Measurements from ENCODE around the gene B3GLCT. TPM values are rescaled to one million over a fixed set of nuclear protein-coding genes. Genes with fewer than 3 reads are reported as not detected.

The B3GLCT gene
- total RNA-seq, 4 donors from 2014 or later, result 1.6 to 5.7 (median 3.9) TPM

DNA sequence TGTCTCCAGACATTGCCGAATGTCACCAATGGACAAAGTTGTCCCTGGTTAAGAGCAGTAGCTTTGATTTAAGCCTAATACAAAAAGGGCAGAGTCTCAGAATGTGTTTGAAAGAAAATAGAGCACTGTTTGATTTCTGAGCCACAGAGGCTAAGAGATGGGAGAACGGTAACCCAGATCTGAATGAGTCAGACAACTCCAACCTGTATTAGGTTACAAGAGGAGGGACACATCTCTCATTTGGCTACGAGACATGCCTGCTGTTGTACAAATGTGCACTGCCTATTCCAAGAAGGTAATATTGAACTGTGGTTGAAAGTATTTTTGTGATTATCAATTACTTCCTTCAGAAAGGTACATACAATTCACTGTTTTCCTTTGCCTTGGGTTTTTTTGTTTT, 33.2 kb upstream of the B3GLCT start:
- WGBS, 2 donors (ENCODE audit: low coverage in 1 of 2), result 66 to 84% methylated on average over 2 to 3 of the region's 3 CpGs
- no peak for DNase-seq

DNA sequence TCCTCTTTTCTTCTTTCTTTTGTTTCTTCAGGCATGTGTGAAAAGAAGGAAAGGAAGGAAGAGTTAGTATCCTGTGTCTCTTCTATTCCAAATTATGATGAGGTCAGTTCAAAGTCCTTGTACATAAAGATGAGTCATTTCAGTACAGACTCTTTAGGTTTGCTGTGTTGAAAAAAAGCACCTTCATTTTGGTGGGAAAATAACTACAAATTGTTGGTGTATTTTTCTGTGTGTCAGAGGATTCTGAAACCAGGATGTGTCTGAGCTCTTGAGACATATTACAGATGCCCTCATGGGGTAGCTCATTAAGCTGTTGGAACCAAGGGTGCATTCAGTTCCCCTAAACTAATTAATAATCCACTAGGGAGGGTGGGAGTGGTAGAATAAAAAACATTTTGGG, 32.3 kb upstream of the B3GLCT start:
- Histone ChIP-seq H3K4me3 (no peak overlapping the region), H3K27me3 (no peaks in the 10 kb centered on the region), H3K9me3 (no peaks in the 10 kb centered on the region), H3K36me3 (no peaks in the 10 kb centered on the region), H3K27ac (no peak overlapping the region), H3K4me1 (peaks cover 0 to 13% (median 0%) of the 10 kb centered on the region in 4 donors)
- no peak for DNase-seq
- TF ChIP-seq, protein P1, sequence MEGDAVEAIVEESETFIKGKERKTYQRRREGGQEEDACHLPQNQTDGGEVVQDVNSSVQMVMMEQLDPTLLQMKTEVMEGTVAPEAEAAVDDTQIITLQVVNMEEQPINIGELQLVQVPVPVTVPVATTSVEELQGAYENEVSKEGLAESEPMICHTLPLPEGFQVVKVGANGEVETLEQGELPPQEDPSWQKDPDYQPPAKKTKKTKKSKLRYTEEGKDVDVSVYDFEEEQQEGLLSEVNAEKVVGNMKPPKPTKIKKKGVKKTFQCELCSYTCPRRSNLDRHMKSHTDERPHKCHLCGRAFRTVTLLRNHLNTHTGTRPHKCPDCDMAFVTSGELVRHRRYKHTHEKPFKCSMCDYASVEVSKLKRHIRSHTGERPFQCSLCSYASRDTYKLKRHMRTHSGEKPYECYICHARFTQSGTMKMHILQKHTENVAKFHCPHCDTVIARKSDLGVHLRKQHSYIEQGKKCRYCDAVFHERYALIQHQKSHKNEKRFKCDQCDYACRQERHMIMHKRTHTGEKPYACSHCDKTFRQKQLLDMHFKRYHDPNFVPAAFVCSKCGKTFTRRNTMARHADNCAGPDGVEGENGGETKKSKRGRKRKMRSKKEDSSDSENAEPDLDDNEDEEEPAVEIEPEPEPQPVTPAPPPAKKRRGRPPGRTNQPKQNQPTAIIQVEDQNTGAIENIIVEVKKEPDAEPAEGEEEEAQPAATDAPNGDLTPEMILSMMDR (IDR thresholded peaks at IDR 0.05), result no peak
- TF ChIP-seq POLR2A (IDR thresholded peaks at IDR 0.05), result no peak
- no peak for TF ChIP-seq EP300 (IDR thresholded peaks at IDR 0.05; ENCODE audit: low read depth)
- TF ChIP-seq POLR2AphosphoS5 (IDR thresholded peaks at IDR 0.05), result no peak
- in situ Hi-C loops (cut with MboI; ENCODE audit: low pct_ligation_motif_present in 1 of 4, low pct_unique_long_range_greater_than_20kb in 1 of 4, low sequenced_read_pairs in 3 of 4), result no loop called here
- intact Hi-C loops (cut with DNase I; ENCODE audit: low total_unique reads), result no loop called here

More for the DNA sequence above, 33.2 kb upstream of the B3GLCT start:
- Histone ChIP-seq H3K27ac (no peak overlapping the region), H3K27me3 (no peaks in the 10 kb centered on the region), H3K4me3 (no peak overlapping the region), H3K4me1 (peaks cover 0 to 13% (median 0%) of the 10 kb centered on the region in 4 donors), H3K9me3 (no peaks in the 10 kb centered on the region), H3K36me3 (no peaks in the 10 kb centered on the region)
- in situ Hi-C loops (cut with MboI; ENCODE audit: low pct_ligation_motif_present in 1 of 4, low pct_unique_long_range_greater_than_20kb in 1 of 4, low sequenced_read_pairs in 3 of 4) (no loop called here), intact Hi-C loops (cut with DNase I; ENCODE audit: low total_unique reads) (no loop called here)
- no peak for TF ChIP-seq POLR2AphosphoS5 (IDR thresholded peaks at IDR 0.05)
- no peak for TF ChIP-seq EP300 (IDR thresholded peaks at IDR 0.05; ENCODE audit: low read depth)
- TF ChIP-seq, protein P1 (IDR thresholded peaks at IDR 0.05), result no peak
- no peak for TF ChIP-seq POLR2A (IDR thresholded peaks at IDR 0.05)

DNA sequence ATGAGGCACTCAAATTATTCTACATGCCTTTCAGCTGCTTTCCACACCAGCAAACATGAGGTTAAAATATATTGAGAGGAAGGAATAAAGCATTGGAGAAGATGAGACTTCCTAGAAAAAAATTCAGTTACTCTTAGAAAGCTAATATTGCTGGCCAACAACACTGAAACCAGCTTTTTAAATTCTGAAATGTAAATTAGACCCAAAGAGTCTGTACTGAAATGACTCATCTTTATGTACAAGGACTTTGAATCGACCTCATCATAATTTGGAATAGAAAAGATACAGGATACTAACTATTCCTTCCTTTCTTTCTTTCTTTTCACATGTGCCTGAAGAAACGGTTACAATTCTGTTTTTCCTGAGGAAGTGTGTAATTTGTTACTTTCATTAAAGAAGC, 31.6 kb upstream of the B3GLCT start:
- intact Hi-C loops (cut with DNase I; ENCODE audit: low total_unique reads) (no loop called here), in situ Hi-C loops (cut with MboI; ENCODE audit: low pct_ligation_motif_present in 1 of 4, low pct_unique_long_range_greater_than_20kb in 1 of 4, low sequenced_read_pairs in 3 of 4) (no loop called here)
- no peak for DNase-seq
- H3K4me3 ChIP-seq, result no peak overlapping the region
- H3K27ac ChIP-seq, result no peak overlapping the region
- H3K9me3 ChIP-seq, result no peaks in the 10 kb centered on the region
- no peaks in the 10 kb centered on the region for H3K36me3 ChIP-seq
- H3K27me3 ChIP-seq, result no peaks in the 10 kb centered on the region
- peaks cover 0 to 8% (median 0%) of the 10 kb centered on the region in 4 donors for H3K4me1 ChIP-seq
- 32 to 43% methylated on average over 2 of the region's 2 CpGs for WGBS, 2 donors (ENCODE audit: low coverage in 1 of 2)
- TF ChIP-seq POLR2AphosphoS5 (IDR thresholded peaks at IDR 0.05) (no peak), POLR2A (IDR thresholded peaks at IDR 0.05) (no peak), EP300 (IDR thresholded peaks at IDR 0.05; ENCODE audit: low read depth) (no peak)
- TF ChIP-seq, protein P1 (IDR thresholded peaks at IDR 0.05), result no peak

DNA sequence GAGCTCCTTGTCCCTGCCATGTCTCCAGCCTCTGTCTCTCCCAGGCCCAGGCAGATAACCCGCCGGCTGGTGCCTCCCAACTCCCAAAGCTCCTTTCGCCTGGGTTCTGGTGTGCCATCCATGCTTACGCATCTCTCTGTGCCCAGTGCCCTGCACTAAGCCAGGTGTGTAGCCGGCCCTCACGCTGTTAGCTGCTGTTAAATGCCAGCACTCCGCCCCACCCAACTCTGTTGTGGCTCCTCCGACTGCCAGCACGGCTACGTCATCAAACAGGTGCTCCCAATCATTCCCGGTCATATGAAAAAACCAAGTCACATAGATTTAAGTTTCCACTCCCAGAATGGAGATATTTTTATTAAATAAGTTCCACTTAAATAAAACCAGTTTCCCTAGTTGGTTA, 31.0 kb upstream of the B3GLCT start:
- intact Hi-C loops (cut with DNase I; ENCODE audit: low total_unique reads) (no loop called here), in situ Hi-C loops (cut with MboI; ENCODE audit: low pct_ligation_motif_present in 1 of 4, low pct_unique_long_range_greater_than_20kb in 1 of 4, low sequenced_read_pairs in 3 of 4) (no loop called here)
- no peaks in the 10 kb centered on the region for H3K27me3 ChIP-seq
- H3K36me3 ChIP-seq, result no peaks in the 10 kb centered on the region
- no peak overlapping the region for H3K27ac ChIP-seq
- no peak overlapping the region for H3K4me3 ChIP-seq
- DNase-seq, result peak; percentile 76
- WGBS, 2 donors (ENCODE audit: low coverage in 1 of 2), result 45% methylated on average over 11 of the region's 11 CpGs; no CpG with 5 or more reads in 1 of the 2 donors
- peaks cover 0 to 7% (median 0%) of the 10 kb centered on the region in 4 donors for H3K4me1 ChIP-seq
- no peak for TF ChIP-seq POLR2A (IDR thresholded peaks at IDR 0.05)
- TF ChIP-seq EP300 (IDR thresholded peaks at IDR 0.05; ENCODE audit: low read depth), result no peak
- no peaks in the 10 kb centered on the region for H3K9me3 ChIP-seq

DNA sequence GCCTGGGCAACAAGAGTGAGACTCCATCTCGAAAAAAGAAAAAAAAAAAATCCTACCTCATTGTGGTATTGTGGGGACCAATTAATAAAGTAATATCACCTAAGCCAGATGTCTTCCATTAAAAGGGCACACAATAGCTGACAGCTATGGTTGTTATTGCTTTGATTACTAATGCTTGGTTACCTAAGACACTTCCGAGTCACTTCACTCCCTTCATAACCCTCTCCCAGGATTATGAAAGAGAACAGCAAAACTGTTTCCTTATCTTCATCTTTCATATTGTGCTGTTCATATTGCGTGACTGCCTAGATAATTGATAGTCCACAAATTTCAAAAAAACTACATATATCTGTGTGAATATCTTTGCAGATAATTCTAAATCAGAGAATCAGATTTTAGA, 27.8 kb upstream of the B3GLCT start:
- H3K4me3 ChIP-seq, result no peak overlapping the region
- TF ChIP-seq EP300 (IDR thresholded peaks at IDR 0.05; ENCODE audit: low read depth), result no peak
- TF ChIP-seq POLR2AphosphoS5 (IDR thresholded peaks at IDR 0.05), result no peak
- TF ChIP-seq POLR2A (IDR thresholded peaks at IDR 0.05), result no peak
- TF ChIP-seq, protein P1 (IDR thresholded peaks at IDR 0.05), result no peak
- H3K27me3 ChIP-seq, result no peaks in the 10 kb centered on the region
- H3K36me3 ChIP-seq, result no peaks in the 10 kb centered on the region
- H3K4me1 ChIP-seq, result peaks cover 0 to 7% (median 0%) of the 10 kb centered on the region in 4 donors
- DNase-seq, result no peak
- intact Hi-C loops (cut with DNase I; ENCODE audit: low total_unique reads) (loop anchor here (2.0 kb wide), 1 partner anchor 19 kb away; no protein-coding TSS in a partner anchor), in situ Hi-C loops (cut with MboI; ENCODE audit: low pct_ligation_motif_present in 1 of 4, low pct_unique_long_range_greater_than_20kb in 1 of 4, low sequenced_read_pairs in 3 of 4) (no loop called here)
- no peak overlapping the region for H3K27ac ChIP-seq
- no peaks in the 10 kb centered on the region for H3K9me3 ChIP-seq
- WGBS, 2 donors (ENCODE audit: low coverage in 1 of 2), result 87 to 88% methylated on average over 2 to 3 of the region's 3 CpGs
